Heart right ventricle (tissue), 16 donors: ENCODE data around the gene PAX4. TPM values are rescaled to one million over a fixed set of nuclear protein-coding genes. Genes with fewer than 3 reads are reported as not detected.
A peak's percentile ranks its signal among the peaks of the same experiment; 100 is the strongest.

Source experiments
- ATAC-seq, 8 donors: fragments of 200-7000 bp; cut with Tn5 transposase; one replicate each; pipeline ENCODE4 v1.9.1; 2020; ENCODE audit warnings: mild to moderate bottlenecking in 8 of 8, moderate library complexity in 8 of 8, moderate number of reproducible peaks in 1 of 8
- DNase-seq, 2 donors: peaks; one replicate each; pipeline ENCODE4 v3.0.0-alpha.2; 2020
- H3K27ac ChIP-seq, 10 donors: fragments of 200-600 bp; sonication (generic) in 2 of 10; one replicate each; pipeline versions ENCODE4 v1.5.0 to v1.8.0; 2020 to 2022; ENCODE audit warnings: mild to moderate bottlenecking in 3 of 10
- H3K27me3 ChIP-seq, 7 donors: fragments of 200-600 bp; one replicate each; pipeline ENCODE4 v1.8.0; 2021 to 2022; ENCODE audit warnings: mild to moderate bottlenecking in 2 of 7
- H3K36me3 ChIP-seq, 9 donors: fragments of 200-600 bp; sonication (generic) in 1 of 9; one replicate each; pipeline versions ENCODE4 v1.5.0 to v1.8.0; 2020 to 2022; ENCODE audit warnings: mild to moderate bottlenecking in 2 of 9
- H3K4me1 ChIP-seq, 9 donors: fragments of 200-600 bp; sonication (generic) in 1 of 9; one replicate each; pipeline versions ENCODE4 v1.5.0 to v1.8.0; 2020 to 2022; ENCODE audit warnings: mild to moderate bottlenecking in 4 of 9
- H3K4me3 ChIP-seq, 10 donors: fragments of 200-600 bp; sonication (generic) in 2 of 10; one replicate each; pipeline versions ENCODE4 v1.5.0 to v1.8.0; 2020 to 2022; ENCODE audit warnings: mild to moderate bottlenecking in 7 of 10, moderate library complexity in 2 of 10
- H3K9me3 ChIP-seq, 11 donors: fragments of 200-600 bp in 10 of 11; sonication (generic) in 2 of 11; one replicate each; pipeline versions ENCODE4 v1.5.0 to v1.8.0; 2013 to 2022; ENCODE audit warnings: mild to moderate bottlenecking in 2 of 11, control low read depth in 1 of 11, moderate library complexity in 1 of 11
- WGBS, 2 donors: extraction: QIAGEN DNeasy Blood & Tissue Kit; methylation state at CpG; one replicate each; pipeline ENCODE4 v1.1.7; 2013; ENCODE audit warnings: inconsistent platforms in 1 of 2; 5-methylcytosine and 5-hydroxymethylcytosine counted together
- intact Hi-C, 10 donors: fragments of 100-400 bp; cut with DNase I; formaldehyde crosslinking; loops; one replicate each; pipeline versions ENCODE4 v1.11.1 to v1.14.2; 2022
- polyA plus RNA-seq, 2 donors: library from polyadenylated mRNA; stranded (reverse); fragments of 200-250 nt; gene quantifications; one replicate each; pipeline ENCODE4 v1.2.3, GENCODE V29; 2013
- total RNA-seq, 10 donors: library from RNA; stranded (reverse); fragmentation: NEBNext Ultra II Directional in 3 of 10; extraction: Animal tissue kit (Norgen Biotek cat#: 25700) in 3 of 10; gene quantifications; one replicate each; pipeline versions ENCODE4 v1.2.1 to v1.2.4, GENCODE V29; 2021 to 2023
- TF ChIP-seq, protein P1 (sequence below), 9 donors: fragments of 200-600 bp; sonication (generic) in 2 of 9; IDR thresholded peaks; one replicate each; pipeline versions ENCODE4 v1.5.0 to v1.8.0; 2021 to 2022; ENCODE audit warnings: antibody characterized with exemption in 9 of 9, mild to moderate bottlenecking in 5 of 9, moderate library complexity in 1 of 9
- donor health status: Arrhythmogenic right ventricular cardiomyopathy.
- donor health status: ischemic (EF 13 %, LVEDD 7.1; RV severe dilation, severe dysfunction).
- donor health status: healthy with polysubstance abuse.
- donor health status: DM: no; HTN: yes; CAD: no.
- donor health status: DM: no; HTN: no; CAD: no.
- donor health status: ischemic (EF 25% LVEDD 6.9; RV normal size, moderate dysfunction).
- donor health status: ischemic (EF 25% LVEDD 5.7; RV mildly dilated, moderate dysfunction).
- donor health status: healthy.
- donor health status: DM: yes; HTN: yes; CAD: no.
- donor health status: Ischemic cardiomyopathy.
- donor health status: ischemic (EF 35%, LVEDD 5.7; RV mildly dilated, moderate dysfunction).
- donor health status: nonischemic (EF 11% LVEDD 7.7; RV severe dilation, severe dysfunction).
- donor health status: DM: yes; HTN: yes; CAD: no.
- donor health status: PGD.
- donor health status: ischemic (EF 29% LVEDD 5.4; RV normal size, mild dysfunction).
- donor health status: nonischemic (EF 23%, LVEDD 6.1; RV moderate dilation, normal function).

PAX4 gene
- total and polyA plus RNA-seq, 12 donors, result not detected

DNA sequence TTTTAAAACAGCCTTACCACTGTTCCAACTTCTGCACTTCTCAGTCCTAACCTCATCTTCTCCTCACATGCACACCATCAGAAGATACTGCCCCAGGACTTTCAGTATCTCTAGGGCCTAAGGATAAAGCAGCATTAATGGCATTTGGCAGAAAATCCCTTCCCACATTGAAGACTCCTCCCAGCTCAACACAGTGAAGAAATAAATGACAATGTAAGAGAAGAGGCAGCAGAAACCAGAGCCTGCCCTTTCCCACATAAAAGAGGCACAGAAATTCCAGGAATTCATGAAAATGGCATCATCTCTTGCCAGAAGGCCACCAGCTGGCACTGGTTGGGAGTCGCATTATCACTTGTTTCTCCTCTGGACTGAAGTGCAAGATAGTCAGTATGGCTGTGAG, 36.2 kb downstream of the PAX4 start:
- Histone ChIP-seq H3K36me3 (peaks cover 0 to 51% (median 15%) of the 10 kb centered on the region in 9 donors), H3K9me3 (no peaks in the 10 kb centered on the region), H3K4me1 (peaks cover 15 to 66% (median 53%) of the 10 kb centered on the region in 9 donors), H3K27ac (no peak overlapping the region), H3K4me3 (no peak overlapping the region), H3K27me3 (no peaks in the 10 kb centered on the region)
- 92 to 96% methylated on average over 1 of the region's 1 CpG for WGBS, 2 donors
- DNase-seq (no peak), ATAC-seq (no peak)
- intact Hi-C loops, result loop anchor here in 5 of 10 donors (5.0 to 10.0 kb wide), 3 partner anchors 187 to 633 kb away; partner anchors contain the start of gene ZNF800 (in 4 of the 5)
- TF ChIP-seq, protein P1, sequence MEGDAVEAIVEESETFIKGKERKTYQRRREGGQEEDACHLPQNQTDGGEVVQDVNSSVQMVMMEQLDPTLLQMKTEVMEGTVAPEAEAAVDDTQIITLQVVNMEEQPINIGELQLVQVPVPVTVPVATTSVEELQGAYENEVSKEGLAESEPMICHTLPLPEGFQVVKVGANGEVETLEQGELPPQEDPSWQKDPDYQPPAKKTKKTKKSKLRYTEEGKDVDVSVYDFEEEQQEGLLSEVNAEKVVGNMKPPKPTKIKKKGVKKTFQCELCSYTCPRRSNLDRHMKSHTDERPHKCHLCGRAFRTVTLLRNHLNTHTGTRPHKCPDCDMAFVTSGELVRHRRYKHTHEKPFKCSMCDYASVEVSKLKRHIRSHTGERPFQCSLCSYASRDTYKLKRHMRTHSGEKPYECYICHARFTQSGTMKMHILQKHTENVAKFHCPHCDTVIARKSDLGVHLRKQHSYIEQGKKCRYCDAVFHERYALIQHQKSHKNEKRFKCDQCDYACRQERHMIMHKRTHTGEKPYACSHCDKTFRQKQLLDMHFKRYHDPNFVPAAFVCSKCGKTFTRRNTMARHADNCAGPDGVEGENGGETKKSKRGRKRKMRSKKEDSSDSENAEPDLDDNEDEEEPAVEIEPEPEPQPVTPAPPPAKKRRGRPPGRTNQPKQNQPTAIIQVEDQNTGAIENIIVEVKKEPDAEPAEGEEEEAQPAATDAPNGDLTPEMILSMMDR (IDR thresholded peaks at IDR 0.05), result no peak

DNA sequence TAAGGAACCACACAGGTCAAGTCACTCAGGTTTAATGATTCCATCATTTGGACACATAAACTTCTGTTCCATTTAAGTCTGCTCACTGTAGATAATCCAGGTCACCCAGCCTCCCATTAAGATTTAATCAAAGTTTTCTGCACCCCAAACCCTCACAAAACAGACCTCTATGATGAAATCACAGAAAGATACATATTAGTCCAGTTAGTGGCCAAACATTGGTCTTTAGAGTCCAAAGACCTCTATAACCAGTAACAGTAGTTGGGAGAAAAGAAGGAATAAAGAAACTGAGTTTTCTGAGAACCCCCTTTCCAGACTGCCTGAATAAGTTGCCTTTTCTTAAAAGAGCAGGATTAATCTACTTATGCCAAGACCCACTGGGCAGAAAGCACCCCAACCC, 37.3 kb downstream of the PAX4 start:
- Histone ChIP-seq H3K36me3 (peaks cover 0 to 51% (median 15%) of the 10 kb centered on the region in 9 donors), H3K27me3 (no peaks in the 10 kb centered on the region), H3K9me3 (no peaks in the 10 kb centered on the region), H3K4me1 (peaks cover 15 to 57% (median 47%) of the 10 kb centered on the region in 9 donors), H3K4me3 (no peak overlapping the region), H3K27ac (no peak overlapping the region)
- intact Hi-C loops, result loop anchor here in 5 of 10 donors (5.0 to 10.0 kb wide), 3 partner anchors 186 to 634 kb away; partner anchors contain the start of gene ZNF800 (in 4 of the 5)
- DNase-seq, result no peak
- no peak for ATAC-seq
- TF ChIP-seq, protein P1 (IDR thresholded peaks at IDR 0.05), result no peak

DNA sequence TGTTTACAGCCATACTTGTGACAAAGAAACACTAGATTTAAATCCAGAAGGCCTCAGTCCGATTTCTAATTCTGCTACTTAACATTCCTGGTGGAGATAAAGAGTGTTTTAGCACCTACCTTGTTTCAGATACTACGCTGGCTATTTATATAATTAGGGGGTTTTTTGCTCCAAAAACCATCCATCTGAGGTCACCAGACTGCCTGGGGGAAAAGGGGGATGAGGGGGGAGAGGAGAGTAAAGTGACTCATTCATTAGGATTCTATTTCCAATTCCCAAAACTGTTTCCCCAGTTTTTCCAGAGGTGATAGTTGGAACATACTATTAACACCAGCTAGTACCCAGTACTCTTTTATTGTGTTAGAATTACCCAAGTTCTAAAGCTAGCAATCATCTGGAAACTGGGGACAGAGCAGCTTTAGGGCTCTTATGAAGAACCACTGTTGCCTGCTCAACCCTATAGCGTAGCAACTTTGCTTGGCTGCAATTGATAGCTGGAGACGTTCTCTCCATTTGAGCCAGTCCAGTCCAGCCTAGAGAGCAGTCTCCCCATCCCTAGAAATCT, 39.1 kb downstream of the PAX4 start:
- no peaks in the 10 kb centered on the region for H3K27me3 ChIP-seq
- no peak for DNase-seq
- ATAC-seq, result no peak
- H3K4me1 ChIP-seq, result peaks cover 10 to 46% (median 35%) of the 10 kb centered on the region in 9 donors
- no peaks in the 10 kb centered on the region for H3K9me3 ChIP-seq
- TF ChIP-seq, protein P1 (IDR thresholded peaks at IDR 0.05), result no peak
- H3K36me3 ChIP-seq, result peaks cover 0 to 51% (median 15%) of the 10 kb centered on the region in 9 donors
- H3K4me3 ChIP-seq, result no peak overlapping the region
- H3K27ac ChIP-seq, result peak overlapping the region in 1 of 10 donors; percentile 6
- WGBS, 2 donors, result 61 to 67% methylated on average over 4 of the region's 4 CpGs
- intact Hi-C loops, result no loop called here

DNA sequence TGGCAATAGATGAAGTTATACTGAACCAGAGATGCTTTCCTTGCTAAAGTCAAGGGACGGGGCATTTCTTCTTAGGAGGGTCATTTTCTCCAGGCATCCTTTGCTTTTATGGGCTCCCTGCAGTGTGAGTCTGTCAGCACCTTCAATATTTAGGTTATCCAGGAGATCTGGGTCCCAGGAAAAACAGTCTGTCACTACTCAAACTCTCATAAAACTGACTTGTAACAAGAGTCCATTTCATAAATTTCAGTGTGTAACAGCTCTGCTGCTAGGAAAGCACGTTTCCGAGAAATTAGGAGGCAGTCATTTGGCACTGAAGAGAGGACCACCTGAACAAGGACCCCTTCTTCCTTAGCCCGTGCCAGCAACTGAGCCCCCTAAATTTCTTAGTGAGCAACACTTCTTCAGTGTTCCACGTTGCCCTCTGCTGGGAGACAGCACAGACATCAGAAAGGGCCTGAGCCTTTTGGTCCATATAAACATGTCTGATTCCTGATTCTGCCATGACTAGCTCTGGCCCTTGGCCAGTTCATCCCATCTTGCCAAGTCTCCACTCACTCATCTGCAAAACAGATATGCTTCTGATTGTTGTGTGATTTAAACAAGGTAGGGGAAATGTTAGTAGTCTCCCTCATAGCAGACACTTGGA, 39.8 kb downstream of the PAX4 start:
- TF ChIP-seq, protein P1 (IDR thresholded peaks at IDR 0.05), result peak in 2 of 9 donors; percentile 14 to 17
- Histone ChIP-seq H3K9me3 (no peaks in the 10 kb centered on the region), H3K27me3 (no peaks in the 10 kb centered on the region), H3K27ac (peak overlapping the region in 1 of 10 donors; percentile 6), H3K4me1 (peaks cover 5 to 40% (median 29%) of the 10 kb centered on the region in 9 donors), H3K4me3 (no peak overlapping the region), H3K36me3 (peaks cover 0 to 50% (median 15%) of the 10 kb centered on the region in 9 donors)
- intact Hi-C loops, result no loop called here
- no peak for DNase-seq
- ATAC-seq, result no peak
- WGBS, 2 donors, result 74 to 77% methylated on average over 5 of the region's 5 CpGs
